Activated CD8-positive, alpha-beta T cell treated with anti-CD3 and anti-CD28 coated beads for 36 hours (primary cell): ENCODE measurements around the gene PTGS1. TPM values are rescaled to one million over a fixed set of nuclear protein-coding genes. Genes with fewer than 3 reads are reported as not detected.

Experiments
- ATAC-seq: fragments of 200-7000 bp; cut with Tn5 transposase; one replicate; pipeline ENCODE4 v1.10.0; 2021; ENCODE audit warnings: mild to moderate bottlenecking, moderate library complexity
- CTCF ChIA-PET: fragments of 350-600 bp; sonication (Branson Sonifier 250); formaldehyde crosslinking; loops from one replicate; lab custom pipeline; 2021; ENCODE audit warnings: antibody characterized with exemption; lab: Charles Lee
- POLR2A ChIA-PET: fragments of 350-600 bp; sonication (Branson Sonifier 250); formaldehyde crosslinking; loops from one replicate; lab custom pipeline; 2021; ENCODE audit warnings: antibody characterized with exemption; lab: Charles Lee
- DNase-seq: peaks from one replicate; pipeline ENCODE4 v3.0.0-alpha.2; 2020
- H3K27ac Mint-ChIP-seq: one replicate; pipeline ENCODE4 v1.8.0; 2021; ENCODE audit warnings: mild to moderate bottlenecking, mixed read lengths
- H3K27me3 Mint-ChIP-seq: one replicate; pipeline ENCODE4 v1.8.0; 2021; ENCODE audit warnings: mixed read lengths
- H3K36me3 Mint-ChIP-seq: one replicate; pipeline ENCODE4 v1.8.0; 2021; ENCODE audit warnings: low read depth, mixed read lengths
- H3K4me1 Mint-ChIP-seq: one replicate; pipeline ENCODE4 v1.8.0; 2021; ENCODE audit warnings: low read depth, mixed read lengths
- H3K4me3 Mint-ChIP-seq: one replicate; pipeline ENCODE4 v1.8.0; 2021; ENCODE audit warnings: mild to moderate bottlenecking, moderate library complexity, mixed read lengths
- H3K9me3 Mint-ChIP-seq: one replicate; pipeline ENCODE4 v1.8.0; 2021; ENCODE audit warnings: mixed read lengths
- intact Hi-C: fragments of 100-400 bp; cut with micrococcal nuclease; formaldehyde crosslinking; loops from one replicate; pipeline ENCODE4 v1.10.0; 2022
- total RNA-seq, 2 experiments: library from RNA; stranded (reverse); gene quantifications; one replicate each; pipeline ENCODE4 v1.2.3, GENCODE V29; 2021
- TF ChIP-seq, protein P1 (sequence below): fragments of 200-600 bp; IDR thresholded peaks from one replicate; pipeline ENCODE4 v1.8.0; 2022; ENCODE audit warnings: antibody characterized with exemption, mild to moderate bottlenecking

PTGS1 gene
- total RNA-seq, 2 experiments from 2014 or later, result 0.23 TPM; not detected in 1

DNA sequence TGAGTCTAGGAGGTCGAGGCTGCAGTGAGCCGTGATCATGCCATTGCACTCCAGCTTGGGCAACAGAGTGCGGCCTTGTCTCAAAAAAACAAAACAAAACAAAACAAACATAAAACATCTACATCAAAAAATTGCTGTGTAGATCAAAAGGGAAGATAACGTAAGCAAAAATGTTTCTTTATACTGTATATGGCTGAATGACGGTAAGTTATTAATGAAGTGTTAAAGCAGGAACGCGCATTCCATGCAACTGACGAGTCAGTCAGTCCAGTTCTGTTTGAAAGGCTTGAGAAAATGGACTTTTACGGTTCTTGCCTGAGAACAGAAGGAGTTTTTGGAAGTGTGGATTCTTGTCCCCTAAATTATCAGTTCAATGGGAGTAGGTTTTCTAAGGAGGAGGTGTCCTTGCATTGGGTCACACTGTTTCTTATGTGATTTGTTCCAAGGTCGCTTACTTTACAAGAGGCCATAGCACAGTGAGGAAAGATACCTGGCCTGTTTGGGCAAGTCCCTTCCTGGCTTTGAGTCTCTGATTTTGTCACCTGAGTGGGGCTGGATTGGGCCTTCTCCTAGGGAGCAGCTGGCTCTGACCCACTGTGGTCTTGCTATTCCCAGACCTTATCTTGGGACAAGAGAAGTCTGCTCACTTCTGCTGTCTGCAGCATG is 6.6 kb upstream of the PTGS1 start:
- Mint-ChIP-seq H3K4me1 (peaks cover 6% of the 10 kb centered on the region), H3K27me3 (peaks cover 4% of the 10 kb centered on the region), H3K27ac (no peak overlapping the region), H3K36me3 (no peaks in the 10 kb centered on the region), H3K9me3 (peaks cover 5% of the 10 kb centered on the region), H3K4me3 (no peak overlapping the region)
- ATAC-seq, result no peak
- POLR2A ChIA-PET, result no interaction called here
- no peak for DNase-seq
- TF ChIP-seq, protein P1, sequence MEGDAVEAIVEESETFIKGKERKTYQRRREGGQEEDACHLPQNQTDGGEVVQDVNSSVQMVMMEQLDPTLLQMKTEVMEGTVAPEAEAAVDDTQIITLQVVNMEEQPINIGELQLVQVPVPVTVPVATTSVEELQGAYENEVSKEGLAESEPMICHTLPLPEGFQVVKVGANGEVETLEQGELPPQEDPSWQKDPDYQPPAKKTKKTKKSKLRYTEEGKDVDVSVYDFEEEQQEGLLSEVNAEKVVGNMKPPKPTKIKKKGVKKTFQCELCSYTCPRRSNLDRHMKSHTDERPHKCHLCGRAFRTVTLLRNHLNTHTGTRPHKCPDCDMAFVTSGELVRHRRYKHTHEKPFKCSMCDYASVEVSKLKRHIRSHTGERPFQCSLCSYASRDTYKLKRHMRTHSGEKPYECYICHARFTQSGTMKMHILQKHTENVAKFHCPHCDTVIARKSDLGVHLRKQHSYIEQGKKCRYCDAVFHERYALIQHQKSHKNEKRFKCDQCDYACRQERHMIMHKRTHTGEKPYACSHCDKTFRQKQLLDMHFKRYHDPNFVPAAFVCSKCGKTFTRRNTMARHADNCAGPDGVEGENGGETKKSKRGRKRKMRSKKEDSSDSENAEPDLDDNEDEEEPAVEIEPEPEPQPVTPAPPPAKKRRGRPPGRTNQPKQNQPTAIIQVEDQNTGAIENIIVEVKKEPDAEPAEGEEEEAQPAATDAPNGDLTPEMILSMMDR, result no peak
- CTCF ChIA-PET, result interaction anchor here (1.9 to 2.5 kb wide), 3 partner anchors 14 to 265 kb away, joined by 5 to 13 read pairs (median 7); no protein-coding TSS in a partner anchor
- intact Hi-C loops, result no loop called here

DNA sequence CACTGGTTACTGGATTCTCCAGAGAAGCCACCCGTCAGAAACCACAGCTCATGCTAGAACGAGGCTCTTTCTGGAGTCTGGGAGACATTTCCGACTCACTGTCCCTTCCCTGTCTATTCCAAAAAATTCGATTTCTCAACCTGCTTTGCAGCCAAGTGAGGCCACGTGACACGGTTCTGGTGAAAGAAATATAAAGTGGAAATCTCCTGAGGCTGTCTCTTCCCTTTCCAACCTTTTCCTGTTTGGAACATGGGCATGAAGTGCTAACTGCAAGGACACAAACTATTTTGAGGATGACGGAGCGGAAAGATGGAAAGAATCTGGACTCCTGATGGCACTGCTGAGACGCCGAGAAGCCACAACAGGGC is 6.1 kb upstream of the PTGS1 start:
- DNase-seq, result no peak
- intact Hi-C loops, result no loop called here
- H3K27me3 Mint-ChIP-seq, result peaks cover 4% of the 10 kb centered on the region
- TF ChIP-seq, protein P1, result no peak
- H3K27ac Mint-ChIP-seq, result no peak overlapping the region
- ChIA-PET POLR2A (no interaction called here), CTCF (interaction anchor here (1.9 to 2.2 kb wide), 2 partner anchors 20 to 266 kb away, joined by 5 to 7 read pairs; no protein-coding TSS in a partner anchor)
- H3K36me3 Mint-ChIP-seq, result no peaks in the 10 kb centered on the region
- peaks cover 6% of the 10 kb centered on the region for H3K4me1 Mint-ChIP-seq
- H3K9me3 Mint-ChIP-seq, result peaks cover 4% of the 10 kb centered on the region
- no peak for ATAC-seq
- no peak overlapping the region for H3K4me3 Mint-ChIP-seq

DNA sequence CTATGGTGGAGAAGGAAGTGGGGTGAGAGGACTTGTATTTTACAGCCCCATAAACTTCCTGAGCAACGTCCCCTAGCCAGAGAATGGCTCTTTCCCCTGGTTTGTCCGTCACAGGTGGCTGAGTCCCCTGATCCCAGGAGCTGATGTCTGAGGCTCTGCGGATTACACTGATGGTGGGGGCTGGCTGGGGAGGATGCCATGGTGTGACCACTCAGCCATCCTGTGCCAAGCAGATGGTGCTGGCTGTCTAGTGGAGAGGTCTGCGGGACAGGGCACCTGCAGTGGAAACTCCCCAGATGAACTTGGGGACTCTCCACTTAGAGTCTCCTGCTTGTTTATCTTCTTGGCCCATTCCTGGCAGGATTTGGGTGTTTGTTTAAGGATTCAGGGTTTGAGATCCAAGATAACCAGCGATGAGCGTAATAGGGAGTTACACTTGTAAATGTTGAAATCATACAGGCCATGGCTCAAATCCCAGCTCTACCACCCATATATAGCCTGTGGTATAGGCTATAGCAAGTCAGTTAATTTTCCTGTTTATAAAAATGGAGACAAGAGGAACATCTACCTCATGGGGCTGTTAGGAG is 4.7 kb upstream of the PTGS1 start:
- ATAC-seq, result no peak

DNA sequence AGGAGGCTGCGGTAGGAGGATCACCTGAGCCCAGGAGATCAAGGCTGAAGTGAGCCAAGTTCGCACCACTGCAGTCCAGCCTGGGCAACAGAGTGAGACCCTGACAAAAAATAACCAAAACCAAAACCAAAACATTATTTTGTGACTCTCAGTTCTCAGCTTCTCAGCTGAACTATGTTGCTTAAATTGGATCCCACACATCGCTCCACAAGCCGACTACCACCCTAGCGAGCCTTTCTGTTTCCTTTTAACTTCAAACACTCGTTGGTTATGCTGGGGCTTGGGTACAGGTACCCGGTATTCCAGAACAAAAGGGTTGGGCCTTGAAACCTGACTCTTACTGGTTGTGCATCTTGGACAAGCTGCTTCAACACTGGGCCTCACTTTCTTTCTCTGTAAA is 3.8 kb upstream of the PTGS1 start:
- TF ChIP-seq, protein P1, result no peak
- no peak for DNase-seq
- POLR2A ChIA-PET, result no interaction called here
- CTCF ChIA-PET, result interaction anchor here (1.3 to 2.1 kb wide), 2 partner anchors 16 to 244 kb away, joined by 4 to 10 read pairs; no protein-coding TSS in a partner anchor
- ATAC-seq, result no peak
- H3K9me3 Mint-ChIP-seq, result peaks cover 4% of the 10 kb centered on the region
- no peaks in the 10 kb centered on the region for H3K36me3 Mint-ChIP-seq
- H3K27me3 Mint-ChIP-seq, result peaks cover 17% of the 10 kb centered on the region
- H3K4me1 Mint-ChIP-seq, result peaks cover 7% of the 10 kb centered on the region
- H3K4me3 Mint-ChIP-seq, result no peak overlapping the region
- intact Hi-C loops, result no loop called here
- H3K27ac Mint-ChIP-seq, result no peak overlapping the region

More for the DNA sequence above, 4.7 kb upstream of the PTGS1 start:
- DNase-seq, result no peak
- H3K36me3 Mint-ChIP-seq, result no peaks in the 10 kb centered on the region
- H3K9me3 Mint-ChIP-seq, result peaks cover 4% of the 10 kb centered on the region
- H3K4me3 Mint-ChIP-seq, result no peak overlapping the region
- ChIA-PET CTCF (interaction anchor here (1.3 to 2.2 kb wide), 3 partner anchors 13 to 267 kb away, joined by 4 to 7 read pairs (median 5); no protein-coding TSS in a partner anchor), POLR2A (no interaction called here)
- H3K27ac Mint-ChIP-seq, result no peak overlapping the region
- peaks cover 10% of the 10 kb centered on the region for H3K27me3 Mint-ChIP-seq
- peaks cover 7% of the 10 kb centered on the region for H3K4me1 Mint-ChIP-seq
- intact Hi-C loops, result no loop called here
- TF ChIP-seq, protein P1, result no peak
